HG03159 (cell line): Measurements from ENCODE around the gene LCE1F.

Source experiments
- ATAC-seq: cut with Tn5 transposase; IDR thresholded peaks from one replicate; pipeline ENCODE4 v1.9.1; 2021; ENCODE audit warnings: mild to moderate bottlenecking, moderate library complexity; ENCODE audit not compliant: unreplicated experiment

LCE1F gene

DNA sequence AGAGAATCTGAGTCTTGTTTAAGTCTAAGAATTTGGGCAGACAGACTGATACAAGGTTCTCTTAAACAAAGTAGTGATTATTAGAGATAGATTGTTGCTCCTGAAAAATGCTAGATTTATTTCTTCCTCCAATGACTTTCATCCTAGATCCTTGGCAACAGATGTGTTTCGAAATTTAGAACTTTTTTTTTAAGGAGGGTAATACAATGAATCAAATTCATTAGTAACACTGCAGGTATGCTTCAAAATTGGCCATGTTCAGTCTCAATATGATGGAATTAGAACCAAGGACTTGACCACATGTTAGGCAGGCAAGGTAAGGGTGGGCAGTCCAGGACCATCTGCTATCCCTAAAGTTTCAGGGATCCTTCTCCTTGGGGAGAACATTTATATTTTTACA lies 4.5 kb upstream of the LCE1F start:
- ATAC-seq = no peak

DNA sequence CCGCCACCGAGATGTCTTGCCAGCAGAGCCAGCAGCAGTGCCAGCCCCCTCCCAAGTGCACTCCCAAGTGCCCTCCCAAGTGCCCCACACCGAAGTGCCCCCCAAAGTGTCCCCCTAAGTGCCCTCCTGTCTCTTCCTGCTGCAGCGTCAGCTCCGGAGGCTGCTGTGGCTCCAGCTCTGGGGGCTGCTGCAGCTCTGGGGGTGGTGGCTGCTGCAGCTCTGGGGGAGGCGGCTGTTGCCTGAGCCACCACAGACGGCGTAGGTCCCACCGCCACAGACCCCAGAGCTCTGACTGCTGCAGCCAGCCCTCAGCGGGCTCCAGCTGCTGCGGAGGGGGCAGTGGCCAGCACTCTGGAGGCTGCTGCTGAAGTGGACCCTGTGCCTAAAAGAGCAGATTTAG lies 1.4 kb downstream of the LCE1F start:
- ATAC-seq = no peak

- no peak for ATAC-seq
Measured at GRCh38 chr1:152777510-152778137, 2.7 kb downstream of the LCE1F start.

DNA sequence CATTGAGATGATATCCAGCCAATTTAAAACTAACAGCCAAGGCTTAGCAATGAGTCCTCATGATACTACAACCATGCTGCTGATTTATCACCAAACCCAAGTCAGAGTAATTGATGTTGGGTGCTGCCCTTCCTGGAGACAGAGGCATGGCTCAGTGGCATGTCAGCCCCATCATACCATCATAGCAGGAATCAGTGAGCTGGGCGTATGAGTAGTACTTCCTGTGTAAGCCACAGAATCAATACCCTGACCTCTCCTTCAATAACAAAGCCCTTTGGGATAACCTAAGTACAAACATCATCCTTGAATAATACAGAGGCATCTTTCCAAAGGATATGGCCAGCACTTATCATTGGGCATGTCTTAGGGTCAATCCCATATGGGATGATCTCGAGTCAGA lies 8.2 kb downstream of the LCE1F start:
- ATAC-seq = no peak

GRCh38 chr1:152786077-152786476 lies 11.1 kb downstream of the LCE1F start, which contains the start of gene LCE1E:
LCE1E (plus strand) TSS chr1:152786257; CDS start chr1:152787300, 1,043 bp downstream.
- no peak for ATAC-seq

- no peak for ATAC-seq
Measured at GRCh38 chr1:152795686-152796085, 20.7 kb downstream of the LCE1F start.

GRCh38 chr1:152796421-152796820 lies 21.5 kb downstream of the LCE1F start, which contains the start of gene LCE1D:
LCE1D (plus strand) TSS chr1:152796721; CDS start chr1:152797795, 1,074 bp downstream.
- ATAC-seq = no peak

- ATAC-seq = no peak
Measured at GRCh38 chr1:152801333-152801732, 26.4 kb downstream of the LCE1F start.

GRCh38 chr1:152806576-152806975 lies 31.6 kb downstream of the LCE1F start, which contains the start of gene LCE1C:
LCE1C (minus strand) TSS chr1:152806651; CDS start chr1:152805478, 1,173 bp downstream.
- no peak for ATAC-seq

GRCh38 chr1:152811050-152811449 lies 36.1 kb downstream of the LCE1F start:
- ATAC-seq = no peak

- ATAC-seq = no peak
Measured at GRCh38 chr1:152811671-152812070, 36.7 kb downstream of the LCE1F start, which contains the start of gene LCE1B. LCE1B (plus strand) TSS chr1:152811971; CDS start chr1:152812447, 476 bp downstream.

- ATAC-seq = no peak
Measured at GRCh38 chr1:152817309-152817708, 42.4 kb downstream of the LCE1F start.

GRCh38 chr1:152823294-152823693 lies 48.4 kb downstream of the LCE1F start:
- no peak for ATAC-seq

DNA sequence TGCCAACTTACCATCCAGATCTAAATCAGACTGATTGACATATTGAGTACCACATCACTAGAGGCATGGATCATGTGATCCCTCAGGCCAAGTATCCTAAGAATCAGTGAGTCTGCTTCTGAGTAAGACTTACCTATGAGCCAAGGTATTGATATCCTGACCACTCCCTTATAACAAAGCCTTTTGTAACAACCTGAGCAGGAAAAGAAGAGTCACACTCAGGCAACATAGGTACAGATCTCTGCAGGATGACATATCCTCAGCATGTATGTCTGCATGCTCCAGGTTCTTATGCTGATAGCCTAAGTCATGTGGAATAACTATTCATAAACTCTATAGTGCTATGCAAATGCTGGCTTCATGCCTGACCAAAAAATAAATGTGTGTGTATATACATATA lies 50.0 kb downstream of the LCE1F start:
- no peak for ATAC-seq
